HepG2 (cell line): Measurements from ENCODE around the gene MINDY2. TPM values are rescaled to one million over a fixed set of nuclear protein-coding genes. Genes with fewer than 3 reads are reported as not detected.

Experiments
- ATAC-seq: fragments of 200-7000 bp; cut with Tn5 transposase; 3 replicates; pipeline ENCODE4 v1.9.1; 2020; ENCODE audit warnings: mild to moderate bottlenecking, moderate library complexity
- BruUV-seq: library from RNA; stranded (reverse); fragments of 400-500 nt; replicated peaks from 2 replicates; lab custom pipeline; 2021; lab: Mats Ljungman, UMichigan
- CTCF ChIA-PET: fragments of 300-600 bp; formaldehyde crosslinking; extraction: SDS; loops from one replicate; lab custom pipeline; 2021; ENCODE audit warnings: low total read pairs, inconsistent platforms, low intra/inter-chr PET ratio; lab: Yijun Ruan, JAX
- POLR2A ChIA-PET: fragments of 350-600 bp; sonication (Branson Sonifier 250); formaldehyde crosslinking; loops from one replicate; lab custom pipeline; 2020; ENCODE audit warnings: antibody characterized with exemption, inconsistent platforms; lab: Yijun Ruan, JAX
- DNase-seq: peaks from one replicate; pipeline ENCODE4 v3.0.0-alpha.2; 2015; ENCODE audit warnings: low spot score
- FAIRE-seq: peaks from 3 replicates; lab custom pipeline; 2011; peaks lifted over from hg19 to GRCh38; lab: Jason Lieb, UNC
- H2AFZ ChIP-seq: one replicate; pipeline ENCODE4 v1.6.1; 2011; ENCODE audit warnings: low read length, inconsistent platforms
- H3K27ac ChIP-seq: fragments of 300-600 bp; 3 replicates; pipeline ENCODE4 v1.8.0; 2011; ENCODE audit warnings: mixed run types, mild to moderate bottlenecking, mixed read lengths, low read length, inconsistent platforms; ENCODE audit not compliant: insufficient read depth; ENCODE audit errors: extremely low read length
- H3K27me3 ChIP-seq, 2 experiments: fragments of 200-600 bp in 1 of 2; 2 replicates in 1 of 2; 3 replicates in 1 of 2; pipeline versions ENCODE4 v1.6.0 to v1.8.0; 2011; ENCODE audit warnings: low read length in 2 of 2, mild to moderate bottlenecking in 2 of 2, moderate library complexity in 2 of 2, inconsistent platforms in 1 of 2; ENCODE audit not compliant: insufficient read depth in 2 of 2, control insufficient read depth in 1 of 2
- H3K36me3 ChIP-seq, 2 experiments: fragments of 200-600 bp in 1 of 2; replicated peaks in 1 of 2; 2 replicates in 1 of 2; 3 replicates in 1 of 2; pipeline versions ENCODE4 v1.5.1 to v1.8.0; 2011; ENCODE audit warnings: low read length in 2 of 2, inconsistent platforms in 1 of 2; ENCODE audit not compliant: insufficient read depth in 2 of 2, control insufficient read depth in 1 of 2
- H3K4me1 ChIP-seq: 2 replicates; pipeline ENCODE4 v1.5.1; 2012; ENCODE audit warnings: low read length, inconsistent platforms; ENCODE audit not compliant: insufficient read depth
- H3K4me2 ChIP-seq: 2 replicates; pipeline ENCODE4 v1.6.0; 2011; ENCODE audit warnings: low read depth, low read length, inconsistent platforms
- H3K4me3 ChIP-seq, 3 experiments: fragments of 200-600 bp in 1 of 3; sonication (generic), shearing (Covaris generic) in 1 of 3; replicated peaks in 1 of 3; 2 replicates each; pipeline ENCODE4 v1.5.1; 2011 to 2016; ENCODE audit warnings: low read length in 3 of 3, inconsistent platforms in 2 of 3, low read depth in 2 of 3, mild to moderate bottlenecking in 2 of 3, control low read depth in 1 of 3, mixed read lengths in 1 of 3; ENCODE audit not compliant: insufficient read depth in 1 of 3
- H3K79me2 ChIP-seq: one replicate; pipeline ENCODE4 v1.6.1; 2011; ENCODE audit warnings: low read length, inconsistent platforms; ENCODE audit not compliant: insufficient read depth
- H3K9ac ChIP-seq: 2 replicates; pipeline ENCODE4 v1.6.0; 2011; ENCODE audit warnings: mild to moderate bottlenecking, low read depth, low read length, inconsistent platforms; ENCODE audit not compliant: insufficient read depth
- H3K9me3 ChIP-seq: 2 replicates; pipeline ENCODE4 v1.5.1; 2012; ENCODE audit warnings: mild to moderate bottlenecking, low read length
- H4K20me1 ChIP-seq: 2 replicates; pipeline ENCODE4 v1.6.0; 2011; ENCODE audit warnings: inconsistent platforms, mild to moderate bottlenecking, low read length, moderate library complexity; ENCODE audit not compliant: insufficient read depth
- PATZ1 ChIP-seq: sonication (generic); formaldehyde crosslinking; IDR thresholded peaks from 2 replicates; pipeline ENCODE4 v1.4.0; 2020; ENCODE audit warnings: missing genetic modification reagents
- POLR2AphosphoS5 ChIP-seq: IDR thresholded peaks from 2 replicates; pipeline ENCODE4 v1.6.1; 2012; ENCODE audit warnings: low read depth, low read length
- SCMH1 ChIP-seq: sonication (generic); formaldehyde crosslinking; IDR thresholded peaks from 2 replicates; pipeline ENCODE4 v1.9.0; 2021; ENCODE audit warnings: missing genetic modification reagents, mild to moderate bottlenecking, borderline replicate concordance
- THAP7 ChIP-seq: sonication (generic); formaldehyde crosslinking; IDR thresholded peaks from 2 replicates; pipeline ENCODE4 v1.8.1; 2023; ENCODE audit warnings: mild to moderate bottlenecking, missing genetic modification reagents
- ZFP91 ChIP-seq: sonication (generic); formaldehyde crosslinking; IDR thresholded peaks from 2 replicates; pipeline ENCODE4 v1.9.0; 2022; ENCODE audit warnings: missing genetic modification reagents, mild to moderate bottlenecking, borderline replicate concordance
- ZNF280B ChIP-seq: sonication (generic); formaldehyde crosslinking; IDR thresholded peaks from 2 replicates; pipeline ENCODE4 v1.5.0; 2020; ENCODE audit warnings: missing genetic modification reagents, mild to moderate bottlenecking, borderline replicate concordance
- ZNF512 ChIP-seq: sonication (generic); formaldehyde crosslinking; IDR thresholded peaks from 2 replicates; pipeline ENCODE4 v1.4.0; 2020; ENCODE audit warnings: mild to moderate bottlenecking, missing genetic modification reagents
- whole genome bisulfite sequencing: methylation state at CpG from one replicate; pipeline ENCODE4 v1.1.6; 2017; ENCODE audit warnings: low lambda C conversion rate; 5-methylcytosine and 5-hydroxymethylcytosine counted together
- in situ Hi-C: cut with HindIII; loops from 2 replicates; pipeline ENCODE4 v1.10.0; 2017; ENCODE audit warnings: low pct_unique_long_range_greater_than_20kb; ENCODE audit not compliant: extremely low pct_ligation_motif_present
- intact Hi-C: fragments of 100-400 bp; cut with micrococcal nuclease; formaldehyde crosslinking; loops from one replicate; pipeline ENCODE4 v1.10.0; 2022; ENCODE audit not compliant: unreplicated experiment
- polyA plus RNA-seq, 8 experiments: library from polyadenylated mRNA; depleted of rRNA in 3 of 8; stranded (reverse) in 7 of 8; unstranded in 1 of 8; fragments of >200 nt; fragmentation: Illumina TruSeq in 4 of 8; extraction: Trizol in 4 of 8; gene quantifications; 2 replicates each; pipeline versions ENCODE4 v1.2.1 to v1.2.3, GENCODE V29; 2011 to 2016; ENCODE audit warnings: low read depth in 4 of 8, missing spikeins in 1 of 8, mixed read lengths in 1 of 8; ENCODE audit not compliant: insufficient read depth in 1 of 8
- total RNA-seq, 5 experiments: library from RNA; depleted of rRNA; stranded (reverse); fragments of >200 nt; fragmentation: Illumina TruSeq; extraction: Trizol; gene quantifications; 2 replicates each; pipeline ENCODE4 v1.2.3, GENCODE V29; 2016; ENCODE audit warnings: low read depth in 1 of 5
- TF ChIP-seq, protein P1 (sequence below): sonication (generic); formaldehyde crosslinking; IDR thresholded peaks from 2 replicates; pipeline ENCODE4 v1.5.0; 2020; ENCODE audit warnings: missing genetic modification reagents

MINDY2 gene
- total and polyA plus RNA-seq, 2 of the 13 experiments (the other 11 are each of a cell fraction or from before 2014, with no cell fraction given), result 7.2 to 12.6 TPM

DNA sequence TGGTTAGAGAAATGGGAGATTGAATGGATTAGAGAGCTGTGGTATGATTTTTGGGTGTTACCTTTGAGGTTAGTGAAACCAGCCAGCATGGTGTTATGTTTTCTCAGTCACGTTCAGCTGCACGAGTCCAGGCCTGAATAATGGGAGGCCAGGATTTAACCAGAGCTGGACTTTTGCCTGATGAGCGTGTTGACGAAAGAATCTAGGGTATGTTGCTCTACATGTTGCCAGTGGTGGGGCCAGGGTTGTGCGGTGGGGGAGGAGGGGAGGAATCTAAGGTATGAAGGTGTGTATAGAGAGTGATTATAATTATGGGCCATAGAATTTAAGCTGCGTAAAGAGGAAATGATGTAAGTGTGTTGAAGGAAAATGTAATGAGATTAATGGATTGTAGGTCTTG is 22.8 kb downstream of the MINDY2 start (continued):
- TF ChIP-seq PATZ1 (CRISPR knock-in tag), result 0 out of 2 replicates have a peak, but pooled peaks have one; percentile 20

DNA sequence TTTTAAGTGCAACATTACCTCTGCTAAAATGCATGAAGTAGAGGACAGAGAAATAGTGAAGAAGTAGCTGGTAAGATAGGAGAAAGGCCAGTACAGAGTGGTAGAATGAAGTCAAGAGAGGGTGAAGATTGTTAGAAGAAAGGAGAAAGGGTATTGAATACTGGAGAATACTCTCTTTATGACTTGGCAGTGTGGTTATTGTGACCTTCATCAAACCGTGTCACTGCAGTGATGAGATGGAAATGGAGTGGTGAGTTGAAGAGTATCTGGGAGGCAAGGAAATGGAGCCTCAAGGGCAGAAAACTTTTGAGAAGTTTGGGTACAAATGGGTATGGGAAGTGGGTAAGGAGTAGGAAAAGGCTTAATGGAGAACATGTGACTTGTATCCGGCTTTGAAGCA is 24.7 kb downstream of the MINDY2 start:
- in situ Hi-C loops, result no loop called here
- no peak overlapping the region for H3K4me2 ChIP-seq
- WGBS, result 93% methylated on average over 2 of the region's 2 CpGs
- no peak for FAIRE-seq
- peaks cover 1 to 7% of the 10 kb centered on the region in 2 experiments; a peak in 3 of 5 replicates for H3K36me3 ChIP-seq
- H3K9ac ChIP-seq, result no peak overlapping the region
- no peak overlapping the region for H3K4me3 ChIP-seq
- H3K79me2 ChIP-seq, result peaks cover 7% of the 10 kb centered on the region
- no peak overlapping the region for H3K27ac ChIP-seq
- DNase-seq, result no peak
- intact Hi-C loops, result no loop called here
- CTCF ChIA-PET, result no interaction called here
- peaks cover 18% of the 10 kb centered on the region for H3K4me1 ChIP-seq
- no peak for ATAC-seq
- H4K20me1 ChIP-seq, result no peaks in the 10 kb centered on the region
- POLR2A ChIA-PET, result no interaction called here
- H3K9me3 ChIP-seq, result no peaks in the 10 kb centered on the region
- no peaks in the 10 kb centered on the region for H3K27me3 ChIP-seq
- H2AFZ ChIP-seq, result no peak overlapping the region
- TF ChIP-seq SCMH1 (CRISPR knock-in tag) (no peak), ZFP91 (CRISPR knock-in tag) (no peak), THAP7 (no peak), ZNF280B (CRISPR knock-in tag) (no peak), ZNF512 (no peak), POLR2AphosphoS5 (no peak)
- TF ChIP-seq, protein P1, sequence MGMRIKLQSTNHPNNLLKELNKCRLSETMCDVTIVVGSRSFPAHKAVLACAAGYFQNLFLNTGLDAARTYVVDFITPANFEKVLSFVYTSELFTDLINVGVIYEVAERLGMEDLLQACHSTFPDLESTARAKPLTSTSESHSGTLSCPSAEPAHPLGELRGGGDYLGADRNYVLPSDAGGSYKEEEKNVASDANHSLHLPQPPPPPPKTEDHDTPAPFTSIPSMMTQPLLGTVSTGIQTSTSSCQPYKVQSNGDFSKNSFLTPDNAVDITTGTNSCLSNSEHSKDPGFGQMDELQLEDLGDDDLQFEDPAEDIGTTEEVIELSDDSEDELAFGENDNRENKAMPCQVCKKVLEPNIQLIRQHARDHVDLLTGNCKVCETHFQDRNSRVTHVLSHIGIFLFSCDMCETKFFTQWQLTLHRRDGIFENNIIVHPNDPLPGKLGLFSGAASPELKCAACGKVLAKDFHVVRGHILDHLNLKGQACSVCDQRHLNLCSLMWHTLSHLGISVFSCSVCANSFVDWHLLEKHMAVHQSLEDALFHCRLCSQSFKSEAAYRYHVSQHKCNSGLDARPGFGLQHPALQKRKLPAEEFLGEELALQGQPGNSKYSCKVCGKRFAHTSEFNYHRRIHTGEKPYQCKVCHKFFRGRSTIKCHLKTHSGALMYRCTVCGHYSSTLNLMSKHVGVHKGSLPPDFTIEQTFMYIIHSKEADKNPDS, result no peak
- no TSS peak for BruUV-seq
